ENCODE results near the gene SH3RF3.

DNA sequence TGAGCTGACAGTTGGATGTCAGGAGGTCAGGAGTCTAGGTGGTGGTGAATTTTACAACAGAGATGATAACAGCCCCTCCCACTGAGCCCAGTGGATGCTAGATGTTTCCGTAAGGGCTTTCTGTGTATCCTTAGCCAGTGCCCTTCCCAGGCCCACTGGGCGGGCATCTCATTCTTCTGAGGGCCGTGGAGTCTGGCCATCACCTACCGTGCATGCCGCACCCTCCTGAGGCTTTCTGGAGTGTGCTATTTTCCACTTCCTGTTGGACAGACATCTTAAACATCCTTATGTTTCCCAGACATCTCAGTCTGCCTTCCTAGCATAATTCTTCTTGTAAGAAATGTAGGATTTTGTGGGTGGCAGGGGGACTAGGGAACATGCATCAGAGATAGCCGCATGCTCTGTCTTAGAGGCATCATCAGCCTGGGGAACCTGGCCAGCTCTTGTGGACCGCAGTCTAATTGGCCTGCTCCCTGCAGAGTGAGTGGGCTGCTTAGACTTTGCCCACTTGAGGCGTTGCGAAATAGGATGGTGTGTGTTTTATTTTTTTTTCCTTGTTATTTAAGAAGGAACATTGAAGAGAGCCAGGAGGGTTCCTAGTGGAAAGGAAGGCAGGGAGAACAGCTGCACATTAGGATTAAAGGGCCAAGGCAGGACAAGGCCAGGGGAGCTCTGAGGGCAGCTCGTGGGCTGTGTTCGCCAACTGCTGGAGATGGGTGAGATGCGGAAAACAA is 135.8 kb downstream of the SH3RF3 start:
- TF ChIP-seq GABPB1 (CRISPR knock-in tag; IDR thresholded peaks at IDR 0.05) (no peak), CTCF (IDR thresholded peaks at IDR 0.05) (no peak), ZNF423 (CRISPR knock-in tag; IDR thresholded peaks at IDR 0.05) (no peak), SP1 (CRISPR knock-in tag; conservative IDR thresholded peaks at IDR 0.05) (no peak)

Measured in WTC11 (cell line).